Prostate gland (tissue), 2 donors: ENCODE data around the gene GRPEL1. TPM values are rescaled to one million over a fixed set of nuclear protein-coding genes. Genes with fewer than 3 reads are reported as not detected.

ENCODE experiments used
- DNase-seq: peaks from one replicate; pipeline ENCODE4 v3.0.0-alpha.2; 2019; ENCODE audit warnings: low spot score
- H3K27ac ChIP-seq, 2 donors: fragments of 200-600 bp; sonication (generic); 2 replicates each; pipeline ENCODE4 v1.5.1; 2017 to 2019
- H3K27me3 ChIP-seq: fragments of 200-600 bp; sonication (generic); replicated peaks from 2 replicates; pipeline ENCODE4 v1.5.1; 2019; ENCODE audit not compliant: insufficient read depth
- H3K36me3 ChIP-seq, 2 donors: fragments of 200-600 bp; sonication (generic); 1 replicate in 1 of 2; 2 replicates in 1 of 2; pipeline versions ENCODE4 v1.5.1 to v1.8.1; 2017 to 2019
- H3K4me1 ChIP-seq: fragments of 200-600 bp; sonication (generic); replicated peaks from 2 replicates; pipeline ENCODE4 v1.5.1; 2019
- H3K4me3 ChIP-seq, 2 donors: fragments of 200-600 bp; sonication (generic); 2 replicates each; pipeline ENCODE4 v1.5.1; 2017 to 2019
- H3K9me3 ChIP-seq: fragments of 200-600 bp; sonication (generic); 2 replicates; pipeline ENCODE4 v1.5.1; 2017
- CTCF ChIP-seq, 4 experiments: fragments of 200-600 bp in 2 of 4; fragments of 450-650 bp in 2 of 4; sonication (generic) in 2 of 4; IDR thresholded peaks; 1 replicate in 3 of 4; 2 replicates in 1 of 4; pipeline ENCODE4 v1.5.1; 2016 to 2019; ENCODE audit warnings: antibody characterized with exemption in 4 of 4, mild to moderate bottlenecking in 2 of 4, moderate library complexity in 2 of 4
- POLR2A ChIP-seq: fragments of 450-650 bp; IDR thresholded peaks from one replicate; pipeline ENCODE4 v1.6.1; 2016; ENCODE audit warnings: antibody characterized with exemption, mild to moderate bottlenecking
- POLR2AphosphoS5 ChIP-seq: sonication (generic); formaldehyde crosslinking; IDR thresholded peaks from one replicate; pipeline ENCODE4 v1.6.1; 2017; ENCODE audit warnings: antibody characterized with exemption
- WGBS: methylation state at CpG from one replicate; pipeline ENCODE4 v1.1.5; 2018; 5-methylcytosine and 5-hydroxymethylcytosine counted together
- intact Hi-C: fragments of 100-400 bp; cut with DNase I; formaldehyde crosslinking; loops from one replicate; pipeline ENCODE4 v1.14.2; 2022
- total RNA-seq, 2 donors: library from RNA; depleted of rRNA; stranded (reverse); fragments of >200 nt; gene quantifications; one replicate each; pipeline ENCODE4 v1.1.0, GENCODE V29; 2016

The GRPEL1 gene
- total RNA-seq, 2 donors from 2014 or later, result 12.8 to 25.6 TPM

GRCh38 chr4:7041801-7042502 is 25.9 kb downstream of the GRPEL1 start:
- Histone ChIP-seq H3K9me3 (no peaks in the 10 kb centered on the region), H3K36me3 (no peaks in the 10 kb centered on the region), H3K4me1 (peaks cover 28% of the 10 kb centered on the region), H3K27me3 (no peaks in the 10 kb centered on the region), H3K27ac (peak overlapping the region; percentile 65 to 71), H3K4me3 (peak overlapping the region; percentile 60 to 73)
- peak; percentile 20 for DNase-seq
- intact Hi-C loops, result loop anchor here (5.0 to 10.0 kb wide), 2 partner anchors 55 to 257 kb away; partner anchors contain the start of gene KIAA0232
- TF ChIP-seq POLR2AphosphoS5 (no peak), POLR2A (no peak), CTCF (IDR thresholded peaks at IDR 0.05) (no peak)
- WGBS, result 13% methylated on average over 42 of the region's 42 CpGs

- H3K4me1 ChIP-seq, result peaks cover 26% of the 10 kb centered on the region
- DNase-seq, result no peak
- no peaks in the 10 kb centered on the region for H3K27me3 ChIP-seq
- 92% methylated on average over 19 of the region's 19 CpGs for WGBS
- H3K27ac ChIP-seq, result no peak overlapping the region
- H3K4me3 ChIP-seq, result no peak overlapping the region
- TF ChIP-seq CTCF (IDR thresholded peaks at IDR 0.05) (no peak), POLR2A (no peak), POLR2AphosphoS5 (no peak)
- no peaks in the 10 kb centered on the region for H3K36me3 ChIP-seq
- H3K9me3 ChIP-seq, result no peaks in the 10 kb centered on the region
- intact Hi-C loops, result loop anchor here (5.0 to 10.0 kb wide), 2 partner anchors 54 to 256 kb away; partner anchors contain the start of gene KIAA0232
Measured at GRCh38 chr4:7041246-7041645, 26.6 kb downstream of the GRPEL1 start.

GRCh38 chr4:7040765-7041164 is 27.1 kb downstream of the GRPEL1 start:
- H3K36me3 ChIP-seq, result no peaks in the 10 kb centered on the region
- H3K4me1 ChIP-seq, result peaks cover 21% of the 10 kb centered on the region
- WGBS, result 87% methylated on average over 4 of the region's 4 CpGs
- intact Hi-C loops, result loop anchor here (5.0 to 10.0 kb wide), 2 partner anchors 53 to 256 kb away; partner anchors contain the start of gene KIAA0232
- no peak overlapping the region for H3K27ac ChIP-seq
- no peaks in the 10 kb centered on the region for H3K27me3 ChIP-seq
- no peak overlapping the region for H3K4me3 ChIP-seq
- no peak for TF ChIP-seq POLR2A
- TF ChIP-seq CTCF (IDR thresholded peaks at IDR 0.05), result no peak
- no peak for TF ChIP-seq POLR2AphosphoS5
- no peaks in the 10 kb centered on the region for H3K9me3 ChIP-seq
- no peak for DNase-seq

- Histone ChIP-seq H3K4me3 (no peak overlapping the region), H3K9me3 (no peaks in the 10 kb centered on the region), H3K4me1 (peaks cover 14% of the 10 kb centered on the region), H3K27me3 (no peaks in the 10 kb centered on the region), H3K36me3 (no peaks in the 10 kb centered on the region), H3K27ac (no peak overlapping the region)
- TF ChIP-seq POLR2AphosphoS5 (no peak), CTCF (IDR thresholded peaks at IDR 0.05) (no peak), POLR2A (no peak)
- 59% methylated on average over 6 of the region's 6 CpGs for WGBS
- intact Hi-C loops, result no loop called here
- DNase-seq, result no peak
Measured at GRCh38 chr4:7037425-7037824, 30.4 kb downstream of the GRPEL1 start.
